ENCODE data around the gene ARHGEF7. TPM values are rescaled to one million over a fixed set of nuclear protein-coding genes. Genes with fewer than 3 reads are reported as not detected.

ARHGEF7 gene
- total RNA-seq, 1 donor from 2014 or later = 270 TPM

DNA sequence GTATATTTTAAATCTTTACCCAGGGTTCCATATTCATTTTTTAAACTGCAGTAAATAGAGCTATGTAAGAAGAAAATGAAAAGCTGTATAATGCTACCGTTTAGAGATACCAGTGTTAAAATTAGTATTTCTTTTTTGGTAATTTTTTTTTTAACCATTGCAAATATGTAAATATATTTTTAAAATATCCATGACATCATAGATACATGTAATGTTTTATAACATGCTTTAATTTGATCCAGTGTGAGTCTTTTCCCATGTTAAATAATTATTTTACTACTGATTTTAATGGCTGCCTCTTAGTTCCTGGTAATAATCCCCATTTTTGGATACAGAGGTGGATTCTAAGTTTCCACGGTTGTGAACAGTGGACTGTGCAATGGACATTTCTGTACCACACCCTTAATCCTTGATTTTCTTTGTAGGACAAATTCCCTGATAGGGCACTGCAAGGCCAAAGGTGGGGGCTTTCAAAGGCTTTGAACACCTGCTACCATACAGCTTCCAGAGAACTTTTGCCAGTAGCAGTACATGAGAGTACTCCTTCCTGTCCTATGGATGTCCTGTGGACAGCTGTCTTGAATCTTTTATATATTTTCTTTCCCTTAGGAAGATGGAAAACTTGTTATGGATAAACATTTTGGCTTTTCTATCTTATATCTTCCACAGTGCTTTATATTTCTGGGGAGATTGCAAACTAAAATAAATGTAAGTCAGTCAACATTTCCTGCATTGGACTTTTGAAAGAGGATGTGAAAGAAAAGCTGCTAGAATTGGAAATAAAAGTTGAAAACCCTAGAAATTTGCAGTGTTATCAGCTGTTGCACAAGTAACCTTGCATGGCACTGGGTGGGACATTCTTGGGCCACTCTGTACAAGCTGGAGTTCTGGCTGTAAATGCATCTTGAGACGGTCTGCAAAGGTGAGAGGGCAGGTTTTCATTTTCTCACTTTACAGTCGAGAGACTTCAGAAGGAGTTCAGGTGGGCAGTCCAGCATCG, 46.8 kb downstream of the ARHGEF7 start:
- no peaks in the 10 kb centered on the region for H3K9me3 Mint-ChIP-seq (ENCODE audit: unreplicated experiment)
- TF ChIP-seq, protein P1, sequence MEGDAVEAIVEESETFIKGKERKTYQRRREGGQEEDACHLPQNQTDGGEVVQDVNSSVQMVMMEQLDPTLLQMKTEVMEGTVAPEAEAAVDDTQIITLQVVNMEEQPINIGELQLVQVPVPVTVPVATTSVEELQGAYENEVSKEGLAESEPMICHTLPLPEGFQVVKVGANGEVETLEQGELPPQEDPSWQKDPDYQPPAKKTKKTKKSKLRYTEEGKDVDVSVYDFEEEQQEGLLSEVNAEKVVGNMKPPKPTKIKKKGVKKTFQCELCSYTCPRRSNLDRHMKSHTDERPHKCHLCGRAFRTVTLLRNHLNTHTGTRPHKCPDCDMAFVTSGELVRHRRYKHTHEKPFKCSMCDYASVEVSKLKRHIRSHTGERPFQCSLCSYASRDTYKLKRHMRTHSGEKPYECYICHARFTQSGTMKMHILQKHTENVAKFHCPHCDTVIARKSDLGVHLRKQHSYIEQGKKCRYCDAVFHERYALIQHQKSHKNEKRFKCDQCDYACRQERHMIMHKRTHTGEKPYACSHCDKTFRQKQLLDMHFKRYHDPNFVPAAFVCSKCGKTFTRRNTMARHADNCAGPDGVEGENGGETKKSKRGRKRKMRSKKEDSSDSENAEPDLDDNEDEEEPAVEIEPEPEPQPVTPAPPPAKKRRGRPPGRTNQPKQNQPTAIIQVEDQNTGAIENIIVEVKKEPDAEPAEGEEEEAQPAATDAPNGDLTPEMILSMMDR (IDR thresholded peaks at IDR 0.05; ENCODE audit: unreplicated experiment) = no peak
- no peaks in the 10 kb centered on the region for H3K27me3 Mint-ChIP-seq (ENCODE audit: unreplicated experiment)
- no peak overlapping the region for H3K27ac Mint-ChIP-seq (ENCODE audit: unreplicated experiment)
- peaks cover 22% of the 10 kb centered on the region for H3K36me3 Mint-ChIP-seq (ENCODE audit: low read depth, unreplicated experiment)
- no peak overlapping the region for H3K4me3 Mint-ChIP-seq (ENCODE audit: unreplicated experiment)
- H3K4me1 Mint-ChIP-seq (ENCODE audit: unreplicated experiment) = peaks cover 38% of the 10 kb centered on the region
- no peak for DNase-seq (ENCODE audit: low spot score)

DNA sequence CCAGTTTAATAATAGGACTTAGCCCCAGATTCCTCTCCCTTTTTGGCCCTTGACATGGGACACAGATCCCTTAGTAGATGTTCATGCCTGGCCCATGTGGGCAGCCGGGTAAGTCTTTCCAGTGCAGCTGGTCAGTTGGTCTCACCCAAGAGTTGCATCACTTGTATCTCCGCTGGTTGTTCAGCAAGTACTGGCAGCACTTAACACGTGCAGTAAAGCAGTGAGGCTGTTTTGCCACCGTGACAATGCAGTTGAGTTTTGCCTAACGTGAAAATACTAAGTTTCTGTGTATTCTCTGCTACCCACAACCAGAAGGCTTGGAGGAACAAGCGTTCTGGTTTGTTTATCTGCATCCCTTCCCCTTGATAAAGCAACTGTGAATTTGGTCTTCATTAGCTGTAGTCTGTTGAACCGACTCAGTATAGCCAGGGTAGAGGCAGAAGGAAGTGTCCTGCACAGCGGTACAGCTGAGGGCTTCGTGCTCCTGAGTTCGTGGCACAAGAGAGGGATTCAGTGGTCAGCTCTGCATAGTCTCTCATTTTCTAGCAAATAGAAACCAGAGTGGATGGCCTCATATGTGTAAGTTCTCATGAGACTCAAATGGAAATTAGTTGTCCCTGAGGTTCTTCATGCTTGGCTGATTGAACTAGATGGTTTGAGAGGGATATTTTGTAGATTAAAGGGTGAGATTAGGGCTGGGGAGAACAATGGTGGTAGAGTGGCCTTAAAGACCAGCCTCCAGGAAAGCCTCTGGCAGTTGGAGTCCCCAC, 50.3 kb downstream of the ARHGEF7 start:
- Mint-ChIP-seq H3K4me1 (ENCODE audit: unreplicated experiment) (peaks cover 55% of the 10 kb centered on the region), H3K36me3 (ENCODE audit: low read depth, unreplicated experiment) (peaks cover 33% of the 10 kb centered on the region), H3K4me3 (ENCODE audit: unreplicated experiment) (no peak overlapping the region), H3K27me3 (ENCODE audit: unreplicated experiment) (no peaks in the 10 kb centered on the region), H3K9me3 (ENCODE audit: unreplicated experiment) (no peaks in the 10 kb centered on the region), H3K27ac (ENCODE audit: unreplicated experiment) (peak overlapping the region; percentile 62)
- no peak for DNase-seq (ENCODE audit: low spot score)
- TF ChIP-seq, protein P1 (IDR thresholded peaks at IDR 0.05; ENCODE audit: unreplicated experiment) = no peak

DNA sequence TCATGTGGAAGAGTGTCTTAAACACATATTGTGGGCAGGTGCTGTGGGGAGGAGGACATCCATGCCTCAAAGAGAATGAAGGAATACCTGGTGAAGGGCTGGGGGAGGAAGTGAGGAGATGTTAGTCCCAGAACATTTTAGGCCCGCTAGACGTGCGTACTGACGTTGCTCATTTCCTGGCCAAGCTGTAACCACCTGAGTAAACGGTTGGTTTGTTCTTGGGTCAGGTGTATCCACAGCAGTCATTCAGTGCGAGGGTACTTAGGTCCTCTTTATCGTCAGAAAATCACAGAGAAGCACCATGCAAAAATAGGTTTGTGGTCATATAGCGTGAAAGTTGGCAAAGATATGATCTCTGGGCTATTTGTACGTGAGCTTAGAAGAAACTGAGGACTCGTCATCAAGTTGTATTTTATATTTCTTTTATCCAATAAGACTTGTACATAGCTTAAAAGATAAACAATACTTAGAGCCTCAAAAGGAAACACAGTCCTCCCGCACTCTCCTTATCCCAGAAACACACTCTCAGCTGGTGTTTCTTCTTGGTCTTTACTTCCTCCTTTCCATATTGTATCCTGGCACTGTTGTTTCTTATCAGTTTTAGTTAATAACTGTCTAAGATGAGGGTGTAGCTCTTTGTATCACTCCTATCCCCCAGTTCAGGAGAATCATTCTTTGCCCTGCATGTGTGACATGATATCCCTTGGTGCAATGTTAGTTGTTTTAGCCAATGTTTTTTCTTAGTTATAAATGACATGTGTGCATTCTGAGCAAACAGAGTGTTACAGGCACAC, 52.0 kb downstream of the ARHGEF7 start:
- Mint-ChIP-seq H3K4me3 (ENCODE audit: unreplicated experiment) (peak overlapping the region; percentile 29), H3K27me3 (ENCODE audit: unreplicated experiment) (no peaks in the 10 kb centered on the region), H3K9me3 (ENCODE audit: unreplicated experiment) (no peaks in the 10 kb centered on the region), H3K36me3 (ENCODE audit: low read depth, unreplicated experiment) (peaks cover 29% of the 10 kb centered on the region), H3K4me1 (ENCODE audit: unreplicated experiment) (peaks cover 64% of the 10 kb centered on the region), H3K27ac (ENCODE audit: unreplicated experiment) (peak overlapping the region; percentile 87)
- TF ChIP-seq, protein P1 (IDR thresholded peaks at IDR 0.05; ENCODE audit: unreplicated experiment) = no peak
- no peak for DNase-seq (ENCODE audit: low spot score)

DNA sequence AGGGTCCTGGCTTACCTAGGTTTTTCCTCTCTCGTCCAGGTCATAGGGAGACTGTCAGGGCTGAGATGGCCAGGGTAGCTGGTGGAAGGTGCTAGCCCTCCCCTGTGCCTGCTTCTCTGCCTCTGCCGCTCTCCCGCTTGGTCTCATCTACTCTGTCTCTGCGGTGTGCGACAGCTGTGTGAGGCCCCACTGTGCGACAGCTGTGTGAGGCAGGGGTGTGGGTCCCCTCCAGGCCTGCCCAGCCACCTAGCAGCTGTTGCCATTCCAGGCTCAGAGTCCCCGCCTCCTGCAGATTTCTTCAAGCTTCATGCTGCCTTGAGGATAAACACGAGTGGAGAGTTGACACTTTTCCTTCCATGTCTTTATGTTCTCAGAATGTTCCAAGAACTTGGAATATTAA, 53.0 kb downstream of the ARHGEF7 start:
- H3K36me3 Mint-ChIP-seq (ENCODE audit: low read depth, unreplicated experiment) = peaks cover 25% of the 10 kb centered on the region
- TF ChIP-seq, protein P1 (IDR thresholded peaks at IDR 0.05; ENCODE audit: unreplicated experiment) = no peak
- DNase-seq (ENCODE audit: low spot score) = no peak
- no peaks in the 10 kb centered on the region for H3K9me3 Mint-ChIP-seq (ENCODE audit: unreplicated experiment)
- peaks cover 67% of the 10 kb centered on the region for H3K4me1 Mint-ChIP-seq (ENCODE audit: unreplicated experiment)
- peak overlapping the region; percentile 68 for H3K4me3 Mint-ChIP-seq (ENCODE audit: unreplicated experiment)
- H3K27ac Mint-ChIP-seq (ENCODE audit: unreplicated experiment) = peak overlapping the region; percentile 87
- H3K27me3 Mint-ChIP-seq (ENCODE audit: unreplicated experiment) = no peaks in the 10 kb centered on the region

All from endothelial cell (in vitro differentiated cells).